GM18867 (cell line): ENCODE data around the gene CDX1.

Experiments
- ATAC-seq: cut with Tn5 transposase; IDR thresholded peaks from one replicate; pipeline ENCODE4 v1.9.1; 2021; ENCODE audit warnings: mild to moderate bottlenecking, moderate library complexity; ENCODE audit not compliant: unreplicated experiment

CDX1 gene

DNA sequence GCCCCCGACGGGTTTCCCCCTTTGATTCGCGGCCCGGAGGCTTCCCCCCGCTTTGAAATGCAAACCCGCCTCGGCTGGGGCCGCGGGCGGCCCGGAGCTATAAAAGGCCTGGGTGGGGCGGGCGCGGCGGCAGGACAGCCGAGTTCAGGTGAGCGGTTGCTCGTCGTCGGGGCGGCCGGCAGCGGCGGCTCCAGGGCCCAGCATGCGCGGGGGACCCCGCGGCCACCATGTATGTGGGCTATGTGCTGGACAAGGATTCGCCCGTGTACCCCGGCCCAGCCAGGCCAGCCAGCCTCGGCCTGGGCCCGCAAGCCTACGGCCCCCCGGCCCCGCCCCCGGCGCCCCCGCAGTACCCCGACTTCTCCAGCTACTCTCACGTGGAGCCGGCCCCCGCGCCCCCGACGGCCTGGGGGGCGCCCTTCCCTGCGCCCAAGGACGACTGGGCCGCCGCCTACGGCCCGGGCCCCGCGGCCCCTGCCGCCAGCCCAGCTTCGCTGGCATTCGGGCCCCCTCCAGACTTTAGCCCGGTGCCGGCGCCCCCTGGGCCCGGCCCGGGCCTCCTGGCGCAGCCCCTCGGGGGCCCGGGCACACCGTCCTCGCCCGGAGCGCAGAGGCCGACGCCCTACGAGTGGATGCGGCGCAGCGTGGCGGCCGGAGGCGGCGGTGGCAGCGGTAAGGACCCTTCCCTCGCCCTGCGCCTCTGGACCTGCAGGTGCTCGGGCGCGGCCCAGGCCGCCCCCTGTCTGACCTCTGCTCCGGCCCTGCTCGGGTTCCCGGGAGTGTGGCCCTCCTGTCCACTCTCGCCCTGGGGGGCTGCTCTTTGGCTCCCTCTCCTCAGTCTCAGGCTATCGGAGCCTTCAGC lies at the start of gene CDX1:
TSS of gene CDX1 (plus strand) at position 129 of the 862 bp plus-strand sequence. CDS start at position 228, 99 bp downstream.
- no peak for ATAC-seq

DNA sequence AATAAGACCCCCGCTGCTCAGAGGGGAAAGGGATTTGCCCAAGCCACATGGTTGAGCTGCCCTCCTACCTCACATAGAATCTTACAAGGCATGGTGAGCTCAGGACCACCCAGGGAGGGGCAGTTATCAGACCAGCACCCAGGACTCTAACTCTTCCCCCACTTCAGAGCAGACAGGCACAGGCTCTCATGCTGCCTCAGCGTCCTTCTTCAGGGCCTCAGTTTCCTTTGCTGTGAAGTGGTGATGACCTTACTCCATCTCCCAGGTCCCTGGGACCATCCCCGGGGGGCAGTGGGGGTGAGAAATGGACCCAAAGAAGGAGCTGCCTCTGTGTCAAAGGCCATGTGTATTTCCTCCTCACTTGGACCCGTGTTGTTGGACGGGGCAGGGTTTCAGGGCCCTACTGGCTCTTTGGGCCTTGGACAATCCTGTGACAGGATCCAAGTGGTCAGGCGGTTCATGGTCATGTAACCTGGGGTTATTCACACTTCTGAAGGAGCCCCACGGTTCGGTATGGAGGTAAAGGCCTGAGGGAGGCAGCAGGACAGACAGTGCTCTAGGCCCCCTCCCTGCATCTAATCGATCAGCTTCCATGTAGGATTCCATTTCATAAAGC lies 48.5 kb upstream of the CDX1 start:
- no peak for ATAC-seq

DNA sequence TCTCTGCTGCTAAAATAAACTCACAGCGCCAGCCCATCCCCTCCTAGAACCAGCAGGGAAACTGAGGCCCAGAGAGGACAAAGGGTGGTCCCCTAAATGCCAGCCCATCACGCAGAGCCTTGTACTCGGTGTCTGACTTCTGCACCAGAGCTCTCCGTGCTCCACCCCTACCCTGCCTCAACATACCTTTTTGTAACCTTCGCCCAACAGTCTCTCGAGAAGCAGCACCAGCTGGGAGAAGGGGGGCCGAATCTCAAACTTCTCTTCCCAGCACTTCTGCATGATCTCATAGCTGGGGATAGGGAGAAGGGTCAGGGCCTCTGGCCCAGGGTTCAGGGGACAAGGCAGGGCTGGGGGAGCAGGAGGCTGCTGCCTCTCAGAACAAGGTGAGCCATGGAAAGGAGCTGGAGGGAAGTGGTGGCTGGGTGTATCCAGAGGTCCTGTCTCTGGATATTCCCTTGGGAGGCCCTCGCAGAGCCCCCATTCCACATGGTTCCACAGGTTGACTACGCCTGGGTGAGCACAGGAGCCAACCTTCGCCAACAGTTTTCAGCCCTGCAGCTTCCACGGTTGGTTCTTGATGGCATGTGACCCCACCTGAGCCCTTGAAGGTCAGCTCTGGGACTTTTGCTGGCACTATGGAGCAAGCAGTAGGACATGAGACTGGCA lies 47.9 kb upstream of the CDX1 start:
- ATAC-seq = no peak

DNA sequence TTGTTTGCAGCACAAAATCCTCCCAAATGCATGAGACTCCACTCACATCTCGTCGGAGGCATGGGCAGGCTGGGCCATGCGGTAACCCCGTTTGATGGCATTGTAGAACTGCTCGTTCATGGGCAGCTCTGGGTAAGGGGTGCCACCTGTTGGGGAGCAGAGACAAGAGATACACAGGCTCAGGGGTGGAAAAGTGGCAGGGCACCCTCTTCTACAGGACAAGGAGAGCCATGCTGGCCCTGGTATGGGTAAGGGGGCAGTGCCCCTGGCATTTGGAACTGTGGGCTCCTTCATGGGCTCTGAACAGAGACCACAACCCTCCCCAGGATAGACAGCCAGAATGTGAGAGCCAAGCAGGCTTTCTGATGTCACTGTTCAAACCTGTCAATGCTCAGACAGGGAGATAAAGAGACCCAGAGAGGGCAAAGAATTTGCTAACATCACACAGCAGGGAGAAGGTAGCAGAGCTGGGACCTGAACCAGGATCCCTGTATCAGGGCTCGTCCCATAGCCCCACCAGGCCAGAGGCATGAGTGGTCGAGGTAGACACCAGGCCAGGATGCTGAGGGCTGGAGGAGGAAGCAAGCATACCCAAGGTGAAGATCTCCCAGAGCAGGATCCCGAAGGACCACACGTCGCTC lies 47.0 kb upstream of the CDX1 start:
- ATAC-seq = no peak

DNA sequence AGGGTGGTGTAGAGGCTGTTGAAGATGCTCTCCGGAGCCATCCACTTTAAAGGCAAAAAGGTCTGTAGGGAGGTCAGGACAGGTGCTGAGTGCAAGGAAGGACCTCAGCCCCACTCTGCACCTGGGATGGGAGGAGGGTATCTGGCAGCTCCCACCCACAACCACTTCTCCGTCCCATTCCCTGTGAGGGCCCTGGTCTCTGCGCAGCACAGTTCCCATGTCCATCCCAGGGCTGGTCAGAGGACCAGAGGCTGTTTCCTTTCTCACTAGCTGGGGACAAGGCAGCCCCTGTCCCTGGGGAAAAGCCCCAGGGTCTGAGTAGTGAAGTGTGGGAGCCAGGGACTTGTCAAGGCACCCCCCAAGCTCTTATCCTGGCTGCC lies 46.5 kb upstream of the CDX1 start:
- no peak for ATAC-seq

DNA sequence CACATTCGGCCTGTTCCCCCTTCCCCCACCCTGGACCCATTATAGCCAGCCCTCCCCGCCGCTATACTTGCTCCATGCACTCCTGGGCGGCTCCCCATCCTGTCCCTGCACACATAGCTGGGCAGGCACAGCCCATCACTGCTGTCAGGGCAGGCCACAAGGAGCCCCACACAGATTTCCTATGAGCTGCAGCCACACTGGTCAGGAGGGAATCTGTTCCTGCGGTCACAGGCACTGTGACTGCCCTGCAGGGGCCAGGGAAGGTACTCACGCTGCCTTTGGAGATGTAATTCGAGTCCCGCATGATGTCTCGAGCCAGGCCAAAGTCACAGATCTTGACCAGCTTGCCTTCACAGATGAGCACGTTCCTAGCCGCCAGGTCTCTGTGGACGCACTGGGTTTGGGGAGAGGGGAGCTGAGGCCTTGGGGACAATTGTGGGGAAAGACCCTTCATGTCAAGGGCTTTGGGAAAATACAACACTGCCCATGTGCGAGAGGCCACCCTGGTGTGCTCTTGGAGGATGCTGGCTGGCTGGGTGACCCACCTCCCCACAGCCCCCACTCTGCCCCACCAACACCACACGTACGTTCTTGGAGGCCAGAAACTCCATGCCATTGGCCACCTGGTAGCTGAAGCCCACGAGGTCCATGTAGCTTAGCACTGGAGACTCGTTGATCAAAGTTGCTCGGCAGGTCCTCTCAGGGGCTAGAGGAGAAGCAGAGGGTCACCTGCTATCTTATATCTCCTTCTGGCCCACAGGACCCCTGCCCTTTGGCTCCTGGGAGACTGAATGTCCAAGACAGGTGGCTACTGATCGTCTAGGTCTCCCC lies 45.7 kb upstream of the CDX1 start:
- ATAC-seq = no peak

DNA sequence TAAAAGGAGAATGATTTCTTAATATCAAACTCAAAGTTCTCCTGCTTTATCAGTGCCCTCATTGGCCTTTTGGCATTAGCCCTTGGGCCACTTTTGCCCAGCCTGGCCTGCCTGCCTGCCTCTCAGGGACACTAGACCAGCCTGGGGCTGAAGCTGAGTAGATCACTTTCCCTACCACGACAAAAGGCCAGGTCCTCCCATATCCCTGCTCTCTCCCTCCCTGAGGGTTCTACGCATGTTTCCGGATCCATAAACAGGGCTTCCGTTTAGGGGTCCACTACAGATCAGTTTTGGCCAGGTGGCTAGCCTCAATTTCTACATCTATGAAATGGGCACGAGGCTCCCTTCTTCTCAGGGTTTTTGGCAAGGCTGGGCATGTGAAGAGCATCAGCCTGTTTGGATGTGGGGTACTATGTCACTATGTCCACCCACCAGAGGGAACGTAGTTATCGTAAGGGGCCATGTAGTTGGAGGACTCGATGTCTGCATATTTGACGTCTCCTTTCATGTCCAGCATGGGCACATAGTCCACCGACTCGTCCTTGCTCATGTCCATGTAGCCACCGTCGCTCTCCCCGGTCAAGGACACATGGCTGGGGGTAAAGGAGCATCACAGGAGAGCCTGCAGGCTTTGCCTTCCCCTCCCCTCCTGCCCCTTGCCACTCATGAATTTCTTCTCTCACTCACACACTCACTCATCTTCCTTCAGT lies 45.0 kb upstream of the CDX1 start:
- no peak for ATAC-seq

DNA sequence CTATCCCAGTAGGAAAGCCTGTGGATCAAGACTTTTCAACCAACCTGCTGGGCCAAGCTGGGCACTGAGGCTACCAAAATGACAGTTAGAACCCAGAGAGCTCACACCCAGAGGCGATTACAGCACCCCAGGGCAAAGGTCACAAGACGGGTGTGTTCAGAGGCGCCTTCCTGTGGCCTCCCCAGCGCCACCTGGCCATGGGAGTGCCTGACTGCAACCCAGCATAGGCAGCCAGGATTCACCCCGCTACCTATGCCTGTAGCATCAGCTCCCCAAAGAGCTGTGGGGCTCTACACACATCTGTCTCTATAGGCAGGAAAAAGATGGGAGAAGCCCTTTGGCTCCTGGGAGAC lies 44.4 kb upstream of the CDX1 start:
- peak; percentile 92 for ATAC-seq

DNA sequence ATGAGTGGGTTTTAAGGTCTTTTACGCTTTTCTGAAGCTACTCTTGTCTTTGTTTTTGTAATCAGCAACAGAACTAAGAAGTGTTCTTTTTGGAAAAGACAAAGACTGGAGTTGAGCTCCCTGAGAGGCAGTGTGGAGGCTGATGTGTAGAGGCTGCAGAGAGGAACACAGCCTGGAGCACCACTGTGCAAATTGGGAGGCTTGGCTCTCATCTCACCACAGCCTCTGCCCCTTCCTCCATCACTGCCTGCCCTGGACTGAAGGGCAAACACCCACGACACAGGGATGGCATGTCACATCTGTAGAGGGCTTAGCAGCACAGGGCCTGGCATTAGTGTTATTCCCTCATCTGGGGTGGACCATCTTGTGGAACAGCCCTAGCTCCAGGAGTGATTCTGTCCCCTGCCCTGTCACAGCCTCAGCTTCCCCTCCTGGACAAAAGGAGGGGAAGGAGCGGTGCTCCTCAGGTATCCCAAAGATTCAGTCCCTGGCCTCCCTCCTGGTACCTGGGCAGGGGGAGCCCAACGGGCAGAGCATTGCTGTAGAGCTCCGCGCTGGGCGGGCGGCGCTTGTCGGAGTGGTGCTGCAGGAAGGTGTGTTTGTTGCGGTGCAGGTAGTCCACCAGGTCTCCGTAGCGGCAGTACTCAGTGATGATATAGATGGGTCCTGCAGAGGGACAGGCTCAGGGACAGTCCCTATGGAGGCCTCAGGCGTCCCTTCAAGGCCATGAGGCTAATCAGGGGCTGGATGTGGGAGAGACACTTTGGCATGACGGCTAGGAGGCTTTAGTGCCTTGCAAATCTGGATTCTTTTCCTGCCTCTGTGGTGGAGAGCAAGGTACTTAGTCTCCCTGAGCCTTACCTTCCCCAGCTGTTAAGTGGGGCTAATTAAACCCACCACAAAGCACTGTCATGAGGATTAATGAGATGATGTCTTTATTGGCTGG lies 43.8 kb upstream of the CDX1 start:
- no peak for ATAC-seq

DNA sequence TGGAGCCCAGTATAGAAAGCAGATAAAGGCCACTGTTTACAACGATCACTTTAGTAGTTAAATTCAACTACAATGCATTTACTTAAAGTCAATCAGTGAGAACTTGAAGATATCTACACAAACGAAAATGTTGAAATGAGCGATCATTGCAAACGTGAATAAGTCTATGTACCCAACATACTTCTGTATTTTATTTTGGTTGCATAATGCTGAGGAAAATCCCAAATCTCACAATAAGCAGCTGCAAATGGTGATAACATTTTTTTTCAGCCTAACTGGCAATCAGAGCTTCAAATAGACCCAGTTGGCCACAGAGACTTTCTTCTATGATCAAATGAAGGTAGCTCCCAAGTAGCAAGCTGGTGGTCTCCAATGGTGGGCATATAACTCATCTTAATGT lies 43.0 kb upstream of the CDX1 start:
- ATAC-seq = no peak

DNA sequence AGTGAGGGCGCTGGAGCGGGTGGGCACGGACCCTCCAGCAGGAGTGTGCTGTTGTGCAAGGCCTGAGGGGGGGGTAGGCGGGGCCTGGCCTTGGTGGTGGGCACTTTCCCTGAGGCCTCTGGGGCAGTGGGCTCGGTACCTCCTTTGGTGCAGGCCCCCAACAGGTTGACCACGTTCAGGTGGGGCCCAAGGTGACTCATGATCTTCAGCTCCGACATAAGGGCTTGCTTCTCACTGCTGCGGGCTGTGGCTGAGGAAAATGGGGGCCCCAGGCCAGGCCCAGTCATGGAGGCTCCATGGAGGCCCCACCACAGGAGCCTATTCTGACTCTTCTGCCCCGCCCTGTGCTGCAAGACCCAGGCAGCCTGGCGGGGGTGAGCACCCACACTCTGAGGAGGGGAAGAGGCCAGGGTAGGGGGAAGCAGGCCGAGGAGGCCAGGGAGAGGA lies 42.4 kb upstream of the CDX1 start:
- ATAC-seq = no peak

DNA sequence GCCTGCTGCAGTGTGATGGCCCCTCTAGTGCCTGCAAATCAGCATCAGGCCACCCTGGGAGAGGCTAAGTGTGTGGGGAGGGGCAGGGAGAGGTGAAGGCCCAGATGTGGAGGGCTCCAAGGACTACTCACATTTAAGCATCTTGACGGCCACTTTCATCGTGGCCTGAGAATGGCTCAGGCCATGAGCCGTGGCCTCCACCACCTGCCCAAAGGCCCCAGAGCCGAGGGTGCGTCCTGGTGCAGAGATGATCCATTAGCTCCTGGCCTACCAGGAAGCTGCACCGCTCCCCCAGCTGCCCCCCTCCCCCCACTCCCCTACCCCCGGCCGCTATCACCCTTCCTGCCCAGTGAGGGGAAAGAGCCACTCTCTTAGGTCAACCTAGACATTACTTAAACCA lies 42.0 kb upstream of the CDX1 start:
- ATAC-seq = no peak

DNA sequence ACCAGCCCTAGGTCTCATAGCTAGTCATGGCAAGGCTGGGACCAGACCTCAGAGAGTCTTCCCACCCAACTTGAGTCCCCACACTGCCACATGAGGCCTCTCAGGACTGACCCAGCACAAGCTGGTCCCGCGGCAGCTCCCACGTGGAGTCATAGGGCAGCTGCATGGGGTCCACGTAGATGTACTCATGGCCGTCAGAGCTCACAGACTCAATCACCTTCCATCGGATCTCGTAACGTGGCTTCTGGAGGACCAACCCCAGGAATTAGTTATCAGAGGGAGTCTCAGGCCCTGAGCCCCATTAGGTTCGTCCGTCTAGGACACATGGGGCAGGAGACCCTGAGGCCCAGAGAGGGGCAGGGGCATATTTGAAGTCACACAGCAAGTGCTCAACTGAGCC lies 41.2 kb upstream of the CDX1 start:
- no peak for ATAC-seq

DNA sequence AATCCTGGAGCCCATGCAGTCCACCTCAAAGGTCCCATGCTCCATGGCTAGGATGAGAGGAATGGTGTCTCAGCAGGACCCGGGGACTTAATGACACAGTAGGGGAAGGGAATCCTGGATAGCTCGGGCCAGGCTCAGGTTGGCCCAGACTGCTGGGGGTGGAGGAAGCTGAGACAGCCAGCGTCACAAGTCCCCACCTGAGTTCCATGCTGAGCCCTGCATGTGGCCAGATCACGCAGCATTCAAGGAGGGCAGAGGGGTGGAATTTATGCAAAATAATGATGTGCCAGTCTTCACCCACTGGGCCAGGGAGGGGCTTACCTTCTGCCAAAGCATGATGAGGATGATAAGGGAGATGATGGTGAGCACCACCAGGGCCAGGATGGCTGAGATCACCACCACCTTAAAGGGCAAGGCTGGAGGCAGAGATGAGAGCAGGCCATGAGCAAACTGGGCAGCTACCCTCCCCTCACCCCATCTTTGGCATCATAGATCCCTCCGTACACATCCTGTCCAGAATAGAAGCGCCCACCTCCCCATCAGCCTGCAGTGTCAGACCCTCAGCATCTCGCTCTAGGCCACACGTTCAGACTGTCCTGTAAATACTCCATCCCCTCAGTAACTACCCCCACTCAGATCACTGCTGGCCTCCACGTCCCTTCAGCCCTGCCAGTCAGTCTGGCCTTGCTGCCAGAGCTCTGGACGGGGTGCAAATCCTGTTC lies 40.2 kb upstream of the CDX1 start:
- no peak for ATAC-seq

DNA sequence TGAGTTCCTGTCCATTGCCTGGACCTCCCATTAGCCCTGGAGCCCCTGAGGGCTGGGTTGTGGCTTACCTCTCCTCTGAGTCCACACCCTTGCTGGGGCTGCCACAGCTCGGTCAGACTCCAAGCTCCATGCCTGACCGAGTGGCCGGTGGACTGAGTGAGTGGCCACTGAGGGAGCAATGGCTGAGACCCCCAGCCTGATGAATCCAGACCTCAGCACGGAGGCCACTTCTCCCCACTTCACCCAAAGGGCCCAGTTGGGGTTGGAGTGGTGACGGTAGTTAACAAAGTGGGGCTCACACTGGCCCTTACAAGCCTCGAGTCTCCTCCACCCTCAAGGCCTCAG lies 39.7 kb upstream of the CDX1 start:
- no peak for ATAC-seq

DNA sequence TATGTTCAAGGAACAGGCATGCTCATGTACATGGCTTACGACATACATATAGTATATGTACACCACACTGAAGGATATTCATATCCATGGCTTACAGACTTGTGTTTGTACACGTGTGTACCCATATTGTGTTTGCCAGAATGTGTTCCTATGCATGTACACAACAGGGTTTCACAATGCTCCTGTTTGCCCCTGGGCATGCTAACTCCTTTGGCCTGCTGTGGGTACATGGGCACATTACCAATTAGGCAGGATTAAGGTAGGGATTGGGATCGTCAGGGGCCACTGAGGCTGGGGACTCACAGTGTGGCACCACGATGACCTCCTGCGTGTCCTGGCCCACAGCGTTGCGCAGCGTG lies 37.1 kb upstream of the CDX1 start:
- ATAC-seq = no peak

DNA sequence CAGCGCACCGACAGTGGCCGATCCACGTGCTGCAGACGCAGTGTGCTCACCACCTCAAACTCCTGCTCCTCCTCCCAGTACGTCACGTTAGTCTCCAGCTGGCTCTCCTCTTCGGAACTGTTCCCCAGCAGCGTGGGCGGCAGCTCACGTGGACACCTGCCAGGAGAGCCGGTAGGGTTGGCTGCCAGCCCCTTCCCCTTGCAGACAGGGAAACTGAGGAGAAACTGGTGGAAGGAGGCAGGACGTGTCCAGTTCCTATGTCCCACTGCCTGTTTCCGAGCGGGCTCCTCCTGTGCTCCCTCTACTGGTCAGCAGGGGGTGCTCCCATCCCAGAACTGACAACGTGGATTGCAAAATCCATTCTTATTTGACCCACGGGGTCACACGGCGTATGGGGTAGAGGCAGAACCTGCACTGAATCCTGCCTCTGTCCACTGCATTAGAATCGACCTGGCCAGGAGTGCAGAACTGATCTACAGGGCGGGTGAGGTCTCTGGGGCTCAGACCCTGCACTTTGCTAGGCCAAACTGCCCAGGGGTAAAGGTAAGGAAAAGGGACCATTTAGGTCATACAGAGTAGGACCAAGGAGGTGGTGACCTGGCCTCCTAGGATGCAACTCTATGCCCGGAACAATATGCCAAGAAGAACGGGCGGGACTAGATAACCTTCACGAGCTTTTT lies 36.6 kb upstream of the CDX1 start:
- ATAC-seq = peak; percentile 73

DNA sequence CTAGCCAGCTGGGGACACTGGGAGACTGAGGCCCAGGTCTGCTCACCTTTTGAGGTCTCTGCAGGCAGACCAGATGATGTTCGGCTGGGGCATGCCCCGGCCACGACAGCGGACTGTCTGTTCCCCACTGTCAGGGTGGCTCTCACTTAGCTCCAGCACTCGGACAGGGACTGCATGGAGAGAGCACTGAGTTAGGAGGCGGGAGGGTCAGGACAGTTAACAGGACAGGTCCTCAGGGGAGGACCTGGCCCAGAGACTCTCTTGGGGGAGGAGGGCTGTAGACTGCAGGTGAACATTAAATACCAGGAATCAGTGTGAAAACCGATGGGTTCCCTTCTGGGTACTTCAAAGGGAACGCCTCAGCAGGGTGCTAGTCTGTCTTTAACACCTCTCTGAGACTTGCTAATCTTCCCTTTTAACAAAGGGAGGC lies 36.1 kb upstream of the CDX1 start:
- ATAC-seq = no peak
